GM13976 (cell line): ENCODE results near the gene ZCCHC18.

Source experiments
- DNase-seq: peaks from one replicate; pipeline ENCODE4 v3.0.0; 2012; ENCODE audit warnings: low spot score
- in situ Hi-C: fragments of 300-500 bp; cut with MboI; formaldehyde crosslinking; loops from one replicate; pipeline ENCODE4 v1.12.0; 2022; ENCODE audit warnings: low sequenced_read_pairs, mixed read lengths, inconsistent platforms; ENCODE audit not compliant: unreplicated experiment
- TF ChIP-seq, protein P1 (sequence below): IDR thresholded peaks from 2 replicates; pipeline ENCODE4 v1.5.1; 2012; ENCODE audit warnings: borderline replicate concordance, mild to moderate bottlenecking; ENCODE audit not compliant: insufficient read depth; ENCODE audit errors: extremely low read depth, missing control alignments, control extremely low read depth

The ZCCHC18 gene

GRCh38 chrX:104156630-104157529 lies 44.6 kb downstream of the ZCCHC18 start, which contains the start of gene SLC25A53:
SLC25A53 (minus strand) TSS chrX:104157009; CDS start chrX:104105257, 51,752 bp downstream.
- in situ Hi-C loops: no loop called here
- peak; percentile 63 for DNase-seq
- TF ChIP-seq, protein P1, sequence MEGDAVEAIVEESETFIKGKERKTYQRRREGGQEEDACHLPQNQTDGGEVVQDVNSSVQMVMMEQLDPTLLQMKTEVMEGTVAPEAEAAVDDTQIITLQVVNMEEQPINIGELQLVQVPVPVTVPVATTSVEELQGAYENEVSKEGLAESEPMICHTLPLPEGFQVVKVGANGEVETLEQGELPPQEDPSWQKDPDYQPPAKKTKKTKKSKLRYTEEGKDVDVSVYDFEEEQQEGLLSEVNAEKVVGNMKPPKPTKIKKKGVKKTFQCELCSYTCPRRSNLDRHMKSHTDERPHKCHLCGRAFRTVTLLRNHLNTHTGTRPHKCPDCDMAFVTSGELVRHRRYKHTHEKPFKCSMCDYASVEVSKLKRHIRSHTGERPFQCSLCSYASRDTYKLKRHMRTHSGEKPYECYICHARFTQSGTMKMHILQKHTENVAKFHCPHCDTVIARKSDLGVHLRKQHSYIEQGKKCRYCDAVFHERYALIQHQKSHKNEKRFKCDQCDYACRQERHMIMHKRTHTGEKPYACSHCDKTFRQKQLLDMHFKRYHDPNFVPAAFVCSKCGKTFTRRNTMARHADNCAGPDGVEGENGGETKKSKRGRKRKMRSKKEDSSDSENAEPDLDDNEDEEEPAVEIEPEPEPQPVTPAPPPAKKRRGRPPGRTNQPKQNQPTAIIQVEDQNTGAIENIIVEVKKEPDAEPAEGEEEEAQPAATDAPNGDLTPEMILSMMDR: no peak
